DND-41 (cell line): Measurements from ENCODE around the gene TMEM51.

Experiments used
- CTCF ChIP-seq: IDR thresholded peaks from 2 replicates; pipeline ENCODE4 v1.5.1; 2012; ENCODE audit warnings: borderline replicate concordance, low read length, moderate library complexity, mild to moderate bottlenecking; ENCODE audit not compliant: poor library complexity, severe bottlenecking; ENCODE audit errors: extremely low read depth
- EZH2 ChIP-seq: IDR thresholded peaks from 3 replicates; pipeline ENCODE4 v1.6.1; 2012; ENCODE audit warnings: borderline replicate concordance, low read depth, mild to moderate bottlenecking, moderate library complexity, low read length, inconsistent platforms; ENCODE audit not compliant: severe bottlenecking

GRCh38 chr1:15172405-15173259, 19.1 kb downstream of the TMEM51 start:
- TF ChIP-seq CTCF, result no peak
- no peak for TF ChIP-seq EZH2
